ENCODE results near the gene RCBTB2.

DNA sequence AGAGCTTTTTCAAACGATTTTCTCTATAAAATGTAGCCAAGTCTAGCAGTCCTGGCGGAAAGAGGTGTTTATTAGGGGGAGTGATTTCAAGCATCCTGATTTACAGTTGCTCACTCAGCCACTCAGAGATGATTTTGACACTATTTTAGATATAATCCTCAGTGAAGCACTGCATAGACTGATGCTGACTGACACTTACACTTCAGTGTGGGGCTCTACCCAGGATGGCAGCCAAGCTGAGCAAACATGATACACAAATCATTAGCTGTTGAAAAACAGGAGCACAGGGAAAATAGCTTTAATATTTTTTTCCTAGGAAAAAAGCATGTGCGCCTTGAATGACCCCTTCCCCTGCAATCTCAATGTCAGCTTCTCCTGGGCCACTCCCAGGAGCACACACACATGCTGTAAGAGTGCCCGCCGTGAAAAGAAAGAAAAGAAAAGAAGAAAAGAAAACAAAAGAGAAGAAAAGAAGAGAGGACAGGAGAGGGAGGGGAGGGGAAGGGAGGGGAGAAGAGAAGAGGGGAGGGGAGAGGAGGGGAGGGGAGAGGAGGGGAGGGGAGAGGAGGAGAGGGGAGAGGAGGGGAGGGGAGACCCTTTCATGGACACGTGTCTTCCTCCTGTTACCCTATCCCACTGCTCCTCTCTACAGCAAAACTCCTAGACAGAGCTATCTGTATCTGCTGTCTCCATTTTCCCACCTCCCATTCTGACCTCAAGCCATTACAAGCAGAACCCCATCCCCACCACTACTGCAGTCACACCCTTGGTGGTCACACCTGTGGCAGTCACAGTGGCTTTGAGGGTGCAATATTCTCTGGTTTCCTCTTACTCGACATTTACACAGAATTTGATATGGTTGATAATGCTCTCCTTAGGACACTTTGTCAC, 36.4 kb downstream of the RCBTB2 start:
- TF ChIP-seq CTCF (IDR thresholded peaks at IDR 0.05; ENCODE audit: low read depth, low read length, poor library complexity, severe bottlenecking) (no peak), EZH2phosphoT487 (IDR thresholded peaks at IDR 0.05; ENCODE audit: borderline replicate concordance, low read length) (no peak)

Data from DOHH2 (cell line).